SK-N-MC (cell line): ENCODE measurements around the gene CENPO.

Experiments
- EZH2 ChIP-seq: fragments of 200-600 bp; sonication (generic); IDR thresholded peaks from one replicate; pipeline ENCODE4 v1.6.1; 2017; ENCODE audit warnings: antibody characterized with exemption
- FOXP2 ChIP-seq: optimal IDR thresholded peaks from 2 replicates; pipeline ENCODE3; 2011; ENCODE audit warnings: mild to moderate bottlenecking, moderate library complexity; ENCODE audit not compliant: insufficient read depth; ENCODE audit errors: extremely low read length, control extremely low read depth
- POLR2AphosphoS5 ChIP-seq: IDR thresholded peaks from 2 replicates; pipeline ENCODE4 v1.6.1; 2012; ENCODE audit warnings: mild to moderate bottlenecking, low read depth, low read length, borderline replicate concordance

DNA sequence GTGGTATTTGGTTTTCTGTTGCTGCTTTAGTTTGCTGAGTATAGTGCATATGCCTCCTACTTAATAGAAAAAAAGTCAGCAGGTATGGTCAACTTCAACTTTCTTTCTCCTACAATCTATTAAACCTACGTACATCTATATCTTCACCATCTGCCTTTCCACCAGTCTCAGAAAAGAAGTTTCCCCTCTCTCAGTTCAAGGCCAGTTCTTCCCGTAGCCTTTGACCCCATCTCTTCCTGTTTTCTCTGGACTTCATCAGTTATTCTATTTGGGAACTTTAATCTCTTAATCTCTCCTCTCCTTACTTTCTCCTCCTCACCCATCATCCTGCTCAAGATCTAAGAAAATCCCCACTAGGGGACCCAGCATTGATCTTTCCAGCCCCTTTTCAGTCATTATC, 5.7 kb upstream of the CENPO start:
- TF ChIP-seq FOXP2 (no peak), EZH2 (no peak), POLR2AphosphoS5 (no peak)
